Activated B cell treated with CpG ODN at 0.5 μM for 24 hours (primary cell): Measurements from ENCODE around the gene TTC7B. TPM values are rescaled to one million over a fixed set of nuclear protein-coding genes. Genes with fewer than 3 reads are reported as not detected.

ENCODE experiments used
- ATAC-seq: fragments of 200-7000 bp; cut with Tn5 transposase; one replicate; pipeline ENCODE4 v1.10.0; 2021; ENCODE audit warnings: low read depth, mild to moderate bottlenecking, moderate library complexity
- CTCF ChIA-PET: fragments of 350-600 bp; sonication (Branson Sonifier 250); formaldehyde crosslinking; loops from one replicate; lab custom pipeline; 2021; ENCODE audit warnings: antibody characterized with exemption; lab: Charles Lee
- POLR2A ChIA-PET: fragments of 350-600 bp; sonication (Branson Sonifier 250); formaldehyde crosslinking; loops from one replicate; lab custom pipeline; 2021; ENCODE audit warnings: antibody characterized with exemption; lab: Charles Lee
- DNase-seq: peaks from one replicate; pipeline ENCODE4 v3.0.0; 2022
- H3K27ac Mint-ChIP-seq: one replicate; pipeline ENCODE4 v1.8.0; 2020; ENCODE audit warnings: mixed read lengths
- H3K27me3 Mint-ChIP-seq: one replicate; pipeline ENCODE4 v1.8.0; 2021; ENCODE audit warnings: mixed read lengths
- H3K36me3 Mint-ChIP-seq: one replicate; pipeline ENCODE4 v1.8.0; 2021; ENCODE audit warnings: low read depth, mixed read lengths
- H3K4me1 Mint-ChIP-seq: one replicate; pipeline ENCODE4 v1.8.0; 2021; ENCODE audit warnings: mixed read lengths
- H3K4me3 Mint-ChIP-seq: one replicate; pipeline ENCODE4 v1.8.0; 2020; ENCODE audit warnings: mild to moderate bottlenecking, mixed read lengths
- H3K9me3 Mint-ChIP-seq: one replicate; pipeline ENCODE4 v1.8.0; 2020; ENCODE audit warnings: mixed read lengths
- CTCF ChIP-seq: fragments of 200-600 bp; IDR thresholded peaks from one replicate; pipeline ENCODE4 v1.8.0; 2022; ENCODE audit warnings: antibody characterized with exemption, mild to moderate bottlenecking
- intact Hi-C: fragments of 100-400 bp; cut with micrococcal nuclease; formaldehyde crosslinking; loops from one replicate; pipeline ENCODE4 v1.15.1; 2024
- total RNA-seq: library from RNA; stranded (reverse); gene quantifications from 2 replicates; pipeline ENCODE4 v1.2.3, GENCODE V29; 2022

Gene TTC7B
- total RNA-seq, 1 donor from 2014 or later, result 1.9 TPM

GRCh38 chr14:90731487-90731886 is 84.7 kb downstream of the TTC7B start:
- no peak for ATAC-seq
- H3K27me3 Mint-ChIP-seq, result peaks cover 9% of the 10 kb centered on the region
- no peak overlapping the region for H3K4me3 Mint-ChIP-seq
- no peaks in the 10 kb centered on the region for H3K4me1 Mint-ChIP-seq
- no peak for TF ChIP-seq CTCF
- POLR2A ChIA-PET, result no interaction called here
- CTCF ChIA-PET, result no interaction called here
- H3K27ac Mint-ChIP-seq, result no peak overlapping the region
- intact Hi-C loops, result no loop called here
- DNase-seq, result no peak
- H3K36me3 Mint-ChIP-seq, result no peaks in the 10 kb centered on the region
- H3K9me3 Mint-ChIP-seq, result no peaks in the 10 kb centered on the region

GRCh38 chr14:90730206-90730766 is 85.9 kb downstream of the TTC7B start:
- intact Hi-C loops, result no loop called here
- H3K9me3 Mint-ChIP-seq, result no peaks in the 10 kb centered on the region
- no peak for TF ChIP-seq CTCF
- no peak for ATAC-seq
- CTCF ChIA-PET, result no interaction called here
- no peak overlapping the region for H3K4me3 Mint-ChIP-seq
- POLR2A ChIA-PET, result no interaction called here
- no peaks in the 10 kb centered on the region for H3K4me1 Mint-ChIP-seq
- H3K27me3 Mint-ChIP-seq, result peaks cover 9% of the 10 kb centered on the region
- H3K36me3 Mint-ChIP-seq, result no peaks in the 10 kb centered on the region
- DNase-seq, result no peak
- no peak overlapping the region for H3K27ac Mint-ChIP-seq

GRCh38 chr14:90728951-90729350 is 87.3 kb downstream of the TTC7B start:
- H3K4me1 Mint-ChIP-seq, result no peaks in the 10 kb centered on the region
- H3K36me3 Mint-ChIP-seq, result no peaks in the 10 kb centered on the region
- intact Hi-C loops, result no loop called here
- no peak overlapping the region for H3K27ac Mint-ChIP-seq
- ATAC-seq (no peak), DNase-seq (no peak)
- TF ChIP-seq CTCF, result no peak
- POLR2A ChIA-PET, result no interaction called here
- peaks cover 9% of the 10 kb centered on the region for H3K27me3 Mint-ChIP-seq
- no peaks in the 10 kb centered on the region for H3K9me3 Mint-ChIP-seq
- CTCF ChIA-PET, result no interaction called here
- H3K4me3 Mint-ChIP-seq, result no peak overlapping the region

GRCh38 chr14:90727082-90727481 is 89.1 kb downstream of the TTC7B start:
- Mint-ChIP-seq H3K4me3 (no peak overlapping the region), H3K27me3 (peaks cover 9% of the 10 kb centered on the region)

GRCh38 chr14:90726656-90727055 is 89.6 kb downstream of the TTC7B start:
- POLR2A ChIA-PET, result no interaction called here
- Mint-ChIP-seq H3K27ac (no peak overlapping the region), H3K27me3 (peaks cover 9% of the 10 kb centered on the region), H3K4me1 (no peaks in the 10 kb centered on the region), H3K36me3 (no peaks in the 10 kb centered on the region), H3K4me3 (no peak overlapping the region), H3K9me3 (no peaks in the 10 kb centered on the region)
- no peak for DNase-seq
- CTCF ChIA-PET, result no interaction called here
- no peak for ATAC-seq
- intact Hi-C loops, result no loop called here
- TF ChIP-seq CTCF, result no peak

More at GRCh38 chr14:90727082-90727481, 89.1 kb downstream of the TTC7B start:
- ATAC-seq (no peak), DNase-seq (no peak)
- POLR2A ChIA-PET, result no interaction called here
- intact Hi-C loops, result no loop called here
- H3K4me1 Mint-ChIP-seq, result no peaks in the 10 kb centered on the region
- H3K9me3 Mint-ChIP-seq, result no peaks in the 10 kb centered on the region
- CTCF ChIA-PET, result no interaction called here
- no peak overlapping the region for H3K27ac Mint-ChIP-seq
- no peak for TF ChIP-seq CTCF
- H3K36me3 Mint-ChIP-seq, result no peaks in the 10 kb centered on the region
